GM21529 (cell line): ENCODE measurements around the gene COL3A1.

Experiments
- ATAC-seq: cut with Tn5 transposase; IDR thresholded peaks from one replicate; pipeline ENCODE4 v1.9.1; 2021; ENCODE audit not compliant: unreplicated experiment

The COL3A1 gene

DNA sequence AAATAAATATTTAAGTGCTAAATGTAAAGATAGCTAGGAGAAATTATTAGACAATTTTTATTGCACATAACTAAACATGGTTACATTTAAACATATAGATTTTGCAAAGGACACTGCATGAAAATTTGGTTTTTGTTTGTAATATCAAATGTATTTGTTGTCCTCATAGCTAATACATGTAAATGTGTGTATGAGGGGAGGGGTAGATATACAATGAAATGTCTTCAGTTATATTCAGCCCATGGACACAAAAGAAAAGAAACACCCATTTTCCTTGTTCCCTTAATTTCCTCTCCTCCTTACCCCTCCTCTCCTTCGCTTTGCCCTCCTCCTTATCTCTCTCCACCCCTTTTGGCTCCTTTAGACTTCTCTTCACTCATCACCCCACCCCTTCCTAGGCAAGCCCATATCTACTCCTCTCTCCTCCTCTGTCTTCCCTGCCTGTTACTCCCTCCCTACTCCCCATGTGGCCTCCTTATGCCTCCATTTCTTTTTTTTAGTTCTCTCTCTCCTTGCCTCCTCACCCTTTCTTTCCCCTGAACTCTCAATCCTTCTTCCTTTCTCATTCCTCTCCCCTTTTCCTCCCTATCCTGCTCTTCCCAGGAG lies 1.4 kb downstream of the COL3A1 start:
- ATAC-seq = no peak

DNA sequence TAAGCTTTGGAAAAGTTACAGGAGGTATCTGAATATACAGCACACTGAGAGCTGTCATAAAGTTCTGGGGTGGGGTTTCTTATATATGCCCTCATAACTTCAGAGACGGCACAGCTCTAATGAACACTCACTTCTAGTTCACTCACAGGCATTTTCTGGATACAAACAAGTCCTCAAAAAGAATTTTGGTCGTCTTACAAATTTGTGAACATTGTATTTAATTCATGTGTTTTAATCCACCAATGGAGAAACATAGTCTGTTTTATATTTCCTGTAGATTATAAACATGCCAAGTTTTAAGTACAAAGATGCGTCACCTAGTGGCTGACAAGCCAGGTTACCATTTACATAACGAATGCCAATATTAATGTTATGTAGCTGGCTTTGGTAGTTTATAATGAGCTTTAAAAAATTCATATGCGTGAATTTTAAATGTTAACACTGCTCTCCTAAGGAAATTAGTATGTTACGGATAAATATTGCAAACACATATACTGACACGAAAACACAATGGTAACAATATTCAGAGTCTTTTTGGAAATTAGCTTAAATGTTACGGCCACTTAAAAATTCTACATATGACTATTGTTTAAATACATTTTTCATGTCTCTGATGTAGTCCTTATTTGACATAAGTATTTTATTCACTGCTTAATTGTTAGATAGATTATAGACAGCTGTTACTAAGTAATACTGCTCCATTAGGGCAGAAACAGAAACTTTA lies 2.5 kb downstream of the COL3A1 start:
- ATAC-seq = no peak

DNA sequence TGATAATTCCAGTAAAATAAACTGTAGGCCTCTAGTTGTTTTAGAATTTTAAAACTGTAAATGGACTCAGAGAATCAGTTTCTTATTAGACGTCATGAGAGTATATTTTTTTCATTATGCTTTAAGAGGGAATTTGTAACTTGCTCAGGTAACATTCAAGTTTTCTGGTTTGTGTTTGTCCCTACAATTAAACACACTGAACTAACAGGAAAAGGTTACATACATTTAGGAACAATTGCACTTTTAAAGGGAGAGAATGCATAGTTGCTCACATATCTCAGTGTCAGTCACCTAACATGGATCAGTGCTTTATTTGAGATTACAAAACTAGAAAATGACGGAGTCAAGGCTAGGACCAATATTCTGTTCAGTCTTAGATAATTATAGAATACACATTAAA lies 3.1 kb downstream of the COL3A1 start:
- ATAC-seq = no peak

DNA sequence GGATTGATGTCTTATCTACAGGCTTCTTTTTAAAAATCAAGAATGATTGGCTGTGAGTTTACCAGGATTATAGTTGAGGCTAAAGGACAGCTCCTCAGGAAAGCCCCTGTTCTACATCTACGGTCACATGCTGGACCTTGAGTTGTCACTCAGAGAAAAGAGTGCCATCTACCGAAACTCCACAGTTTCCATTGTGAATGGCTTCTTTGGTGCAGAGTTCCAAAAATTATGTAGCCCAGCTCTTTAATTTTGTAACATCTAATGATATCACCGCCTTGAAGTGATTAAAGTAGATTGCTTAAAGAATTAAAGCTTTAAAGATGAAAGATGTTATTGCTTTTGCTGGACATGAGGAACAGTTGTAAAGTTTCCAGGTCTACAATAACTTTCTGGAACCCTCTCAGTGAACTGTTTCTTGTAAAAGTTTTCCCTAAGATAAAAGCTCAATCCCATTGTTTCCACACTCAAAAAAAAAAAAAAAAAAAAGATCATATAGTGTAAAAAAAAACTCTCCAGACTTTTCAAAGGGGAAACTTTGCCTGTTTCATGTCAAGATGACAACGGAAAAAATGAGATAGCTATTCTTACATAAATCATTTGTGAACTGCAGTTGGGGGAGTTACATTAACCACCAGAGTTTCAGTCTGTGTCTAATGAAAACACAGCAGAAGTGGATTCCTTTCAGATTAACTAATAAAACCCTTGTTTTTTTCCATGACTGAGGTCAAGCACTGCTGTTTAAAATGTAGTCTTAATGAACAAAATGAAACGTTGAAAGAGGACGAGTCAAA lies 4.3 kb downstream of the COL3A1 start:
- ATAC-seq = peak; percentile 90

DNA sequence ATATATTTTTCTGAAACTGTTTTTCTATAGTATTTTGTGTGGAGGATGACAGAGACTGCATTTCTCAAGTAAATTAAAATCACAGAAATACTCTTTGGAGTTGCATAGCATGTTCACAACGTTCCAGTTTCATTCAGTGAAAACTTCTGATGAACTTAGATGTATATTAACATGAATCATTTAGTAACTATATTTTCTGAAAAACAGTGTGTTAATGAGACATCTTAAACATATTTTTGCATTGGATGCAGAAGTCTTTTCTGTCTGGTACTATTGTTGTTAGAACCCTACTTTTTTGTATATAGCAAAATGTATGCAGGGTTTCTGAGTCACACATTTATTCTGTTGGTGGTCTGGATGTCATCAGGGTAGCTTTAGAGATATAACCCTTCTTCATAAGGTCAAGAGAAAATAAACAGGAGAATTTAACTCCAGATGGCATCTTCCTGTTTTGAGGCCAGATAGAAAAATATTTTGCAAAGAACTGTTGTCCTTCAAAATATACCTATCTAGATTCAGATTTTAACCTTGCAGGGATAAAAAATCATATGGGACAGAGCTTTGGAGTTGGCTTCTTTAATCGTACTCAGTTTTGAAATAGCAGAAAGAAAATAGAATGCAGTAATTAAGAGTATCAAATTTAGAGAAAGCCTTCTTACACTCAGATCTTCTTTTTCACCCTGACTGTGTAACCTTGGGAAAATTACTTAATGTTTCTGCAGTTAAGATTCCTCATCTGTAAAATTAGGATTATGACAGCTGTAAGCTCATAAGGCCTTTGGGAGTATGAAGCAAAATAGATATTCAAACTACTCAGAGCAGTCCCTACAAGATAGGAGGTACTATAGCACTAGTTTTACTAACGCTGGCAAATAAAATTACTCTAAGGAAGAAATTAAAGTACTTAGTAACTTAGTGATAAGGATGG lies 5.3 kb downstream of the COL3A1 start:
- peak; percentile 17 for ATAC-seq

DNA sequence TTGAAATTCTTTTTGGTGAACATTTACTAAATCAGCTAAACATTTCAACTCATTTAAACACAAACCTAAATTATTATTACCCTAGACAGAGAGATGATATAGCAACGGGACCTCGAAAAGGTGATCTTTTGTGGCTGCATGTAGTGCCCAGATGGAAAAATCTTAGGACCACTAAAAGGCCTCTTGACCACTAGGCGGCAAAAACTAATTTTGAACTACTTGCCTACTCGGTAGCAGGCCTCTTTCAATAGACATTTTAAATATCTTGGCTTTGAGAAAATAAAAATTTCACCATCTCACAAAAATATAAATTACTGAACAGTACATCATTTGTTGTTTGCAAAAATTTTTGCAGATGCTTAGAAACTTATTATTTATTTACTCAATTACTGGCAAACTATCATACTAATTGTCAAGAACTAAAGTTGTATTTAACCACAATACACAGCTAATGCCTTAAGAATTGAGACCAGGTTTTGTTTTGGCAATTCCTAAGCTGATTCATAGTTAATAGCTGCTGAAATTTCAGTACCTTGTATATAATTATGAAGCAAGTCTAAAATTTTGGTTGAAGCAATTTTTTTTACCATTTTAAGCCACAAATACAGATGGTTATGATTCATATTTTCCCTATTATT lies 9.4 kb downstream of the COL3A1 start:
- no peak for ATAC-seq

DNA sequence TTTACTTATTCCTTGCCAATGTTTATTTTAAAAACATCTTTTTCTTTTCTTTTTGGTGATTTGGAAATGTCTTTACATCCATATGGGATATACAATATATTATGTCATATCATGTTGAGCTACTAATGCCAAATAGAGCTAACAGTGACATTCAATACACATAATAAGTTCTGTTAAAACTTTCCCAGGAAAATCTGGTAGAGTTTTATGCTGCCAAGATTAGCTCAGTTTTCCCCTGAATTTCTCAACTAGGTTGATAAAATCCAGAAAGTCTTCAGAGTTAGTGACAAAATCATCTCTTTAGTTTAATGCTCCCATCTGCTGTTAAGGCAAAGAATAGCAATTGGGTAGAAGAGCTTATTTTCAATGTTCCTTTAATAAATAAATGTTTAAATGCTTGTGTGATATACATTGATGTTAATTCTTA lies 9.9 kb downstream of the COL3A1 start:
- ATAC-seq = no peak

DNA sequence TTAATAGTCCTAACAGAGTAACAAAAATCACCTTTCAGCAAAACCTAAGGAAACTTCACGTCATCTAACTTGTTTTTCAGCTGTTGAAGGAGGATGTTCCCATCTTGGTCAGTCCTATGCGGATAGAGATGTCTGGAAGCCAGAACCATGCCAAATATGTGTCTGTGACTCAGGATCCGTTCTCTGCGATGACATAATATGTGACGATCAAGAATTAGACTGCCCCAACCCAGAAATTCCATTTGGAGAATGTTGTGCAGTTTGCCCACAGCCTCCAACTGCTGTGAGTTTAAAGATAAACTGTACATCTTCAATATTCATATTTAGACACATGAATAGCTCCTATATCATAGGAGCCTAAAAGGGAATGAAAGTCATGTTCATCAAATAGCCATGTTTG lies 10.5 kb downstream of the COL3A1 start:
- no peak for ATAC-seq

DNA sequence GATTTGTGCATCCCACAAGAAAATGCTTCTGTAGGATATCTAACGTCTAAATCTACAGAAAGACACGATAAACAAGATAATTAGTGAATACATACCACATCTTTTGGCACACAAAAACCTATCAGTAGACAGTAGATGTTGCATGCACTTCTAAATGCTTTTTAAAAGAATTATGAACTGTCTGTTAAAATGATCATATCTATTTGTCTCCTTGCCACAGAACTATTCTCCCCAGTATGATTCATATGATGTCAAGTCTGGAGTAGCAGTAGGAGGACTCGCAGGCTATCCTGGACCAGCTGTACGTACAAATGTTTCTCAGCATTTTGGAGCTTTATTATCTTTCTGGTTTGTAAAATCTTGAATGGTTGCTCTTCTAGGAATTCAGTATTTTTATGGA lies 12.7 kb downstream of the COL3A1 start:
- no peak for ATAC-seq

DNA sequence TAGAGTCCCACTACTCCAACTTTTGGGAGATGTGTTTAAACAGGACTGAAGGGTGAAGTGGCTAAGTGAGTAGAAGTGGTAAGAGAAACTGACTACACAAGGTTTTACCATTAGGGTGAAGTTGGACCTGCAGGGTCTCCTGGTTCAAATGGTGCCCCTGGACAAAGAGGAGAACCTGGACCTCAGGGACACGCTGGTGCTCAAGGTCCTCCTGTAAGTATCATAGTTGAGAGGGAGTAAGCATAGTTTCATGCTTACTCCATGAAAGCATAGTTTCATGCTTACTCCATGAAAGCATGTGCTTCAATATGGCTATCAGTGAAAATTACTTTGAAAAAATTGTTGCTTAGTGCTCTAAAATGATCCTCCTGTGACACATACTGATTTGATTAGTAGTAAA lies 19.1 kb downstream of the COL3A1 start:
- ATAC-seq = no peak

DNA sequence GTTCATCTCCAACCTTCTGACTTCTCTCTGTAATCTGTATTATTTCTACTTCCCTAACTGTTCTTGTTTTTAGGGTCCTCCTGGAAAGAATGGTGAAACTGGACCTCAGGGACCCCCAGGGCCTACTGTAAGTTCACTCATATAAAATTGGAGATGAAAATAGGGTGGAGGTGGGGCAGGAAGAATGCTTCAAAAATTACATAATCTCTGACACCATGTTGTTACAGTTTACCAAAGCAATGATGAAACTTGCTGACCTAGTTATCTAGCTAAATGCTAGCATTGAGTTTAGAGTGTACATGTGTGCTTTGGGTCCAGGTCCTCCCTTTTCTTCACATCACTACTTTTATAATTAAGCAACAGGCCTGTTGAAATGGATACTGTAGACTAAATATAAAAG lies 23.1 kb downstream of the COL3A1 start:
- ATAC-seq = no peak

DNA sequence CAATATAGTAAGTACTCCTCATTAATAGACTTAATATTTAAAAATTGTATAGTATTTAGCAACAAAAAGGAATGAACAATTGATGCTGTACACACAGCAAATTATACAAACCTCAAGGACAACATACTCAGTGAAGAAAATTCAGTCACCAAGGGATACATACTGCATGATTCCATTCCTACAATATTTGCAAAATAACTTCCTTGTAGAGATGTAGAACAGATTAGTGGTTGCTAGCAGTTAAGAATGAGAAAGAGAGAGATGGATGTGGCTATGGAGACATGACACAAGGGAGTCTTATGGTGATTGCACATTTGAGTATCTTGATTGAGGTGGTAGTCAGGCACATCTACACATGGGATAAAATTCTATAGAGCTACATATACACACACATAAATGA lies 26.0 kb downstream of the COL3A1 start:
- ATAC-seq = no peak

DNA sequence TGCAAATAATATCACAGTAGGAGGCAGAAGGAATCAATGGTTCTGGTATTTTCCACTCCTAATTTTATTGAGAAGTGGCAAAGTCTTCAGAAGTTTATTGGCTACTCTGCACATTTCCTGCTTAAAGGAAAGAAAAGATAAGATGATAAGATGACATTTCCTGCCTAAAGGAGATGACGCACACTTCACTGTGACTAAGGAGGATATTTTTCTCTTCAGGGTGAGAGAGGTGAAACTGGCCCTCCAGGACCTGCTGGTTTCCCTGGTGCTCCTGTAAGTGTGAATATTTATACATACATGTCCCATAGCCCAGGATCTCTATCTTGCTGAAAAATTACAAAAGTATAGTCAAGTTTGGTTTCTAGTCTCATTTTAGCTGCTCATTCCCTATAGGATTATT lies 27.9 kb downstream of the COL3A1 start:
- ATAC-seq = no peak

DNA sequence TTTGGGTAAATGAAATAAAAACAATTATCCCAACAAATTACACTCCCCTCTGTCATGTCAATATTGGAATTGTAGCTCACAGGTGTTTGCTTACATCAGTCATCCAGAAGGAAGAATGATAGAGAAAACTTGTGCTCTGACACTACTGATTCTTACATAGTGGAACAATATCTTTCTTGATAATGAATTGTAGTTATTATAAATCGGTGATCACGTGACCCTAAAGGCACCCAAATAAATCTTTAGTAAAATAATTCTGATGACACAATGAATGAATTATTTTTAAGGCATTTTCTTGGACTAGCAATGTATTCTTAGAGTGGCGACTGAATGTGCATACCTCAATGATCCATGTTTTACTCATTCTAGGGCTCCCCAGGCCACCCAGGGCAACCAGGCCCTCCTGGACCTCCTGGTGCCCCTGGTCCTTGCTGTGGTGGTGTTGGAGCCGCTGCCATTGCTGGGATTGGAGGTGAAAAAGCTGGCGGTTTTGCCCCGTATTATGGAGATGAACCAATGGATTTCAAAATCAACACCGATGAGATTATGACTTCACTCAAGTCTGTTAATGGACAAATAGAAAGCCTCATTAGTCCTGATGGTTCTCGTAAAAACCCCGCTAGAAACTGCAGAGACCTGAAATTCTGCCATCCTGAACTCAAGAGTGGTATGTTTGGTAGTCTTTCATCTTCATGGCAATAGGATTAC lies 34.5 kb downstream of the COL3A1 start:
- ATAC-seq = no peak

DNA sequence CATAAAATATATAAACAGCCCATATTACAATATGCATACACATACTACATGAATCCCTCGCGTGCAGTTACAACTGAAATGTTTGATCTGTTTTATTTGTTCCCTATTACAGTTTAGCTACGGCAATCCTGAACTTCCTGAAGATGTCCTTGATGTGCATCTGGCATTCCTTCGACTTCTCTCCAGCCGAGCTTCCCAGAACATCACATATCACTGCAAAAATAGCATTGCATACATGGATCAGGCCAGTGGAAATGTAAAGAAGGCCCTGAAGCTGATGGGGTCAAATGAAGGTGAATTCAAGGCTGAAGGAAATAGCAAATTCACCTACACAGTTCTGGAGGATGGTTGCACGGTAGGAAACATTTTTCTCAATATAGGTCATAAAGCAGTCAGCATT lies 36.4 kb downstream of the COL3A1 start:
- no peak for ATAC-seq

DNA sequence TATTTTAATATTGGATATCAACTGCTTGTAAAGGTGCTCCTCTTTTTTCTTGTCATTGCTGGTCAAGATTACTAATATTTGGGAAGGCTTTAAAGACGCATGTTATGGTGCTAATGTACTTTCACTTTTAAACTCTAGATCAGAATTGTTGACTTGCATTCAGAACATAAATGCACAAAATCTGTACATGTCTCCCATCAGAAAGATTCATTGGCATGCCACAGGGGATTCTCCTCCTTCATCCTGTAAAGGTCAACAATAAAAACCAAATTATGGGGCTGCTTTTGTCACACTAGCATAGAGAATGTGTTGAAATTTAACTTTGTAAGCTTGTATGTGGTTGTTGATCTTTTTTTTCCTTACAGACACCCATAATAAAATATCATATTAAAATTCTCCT lies 38.2 kb downstream of the COL3A1 start:
- ATAC-seq = no peak

DNA sequence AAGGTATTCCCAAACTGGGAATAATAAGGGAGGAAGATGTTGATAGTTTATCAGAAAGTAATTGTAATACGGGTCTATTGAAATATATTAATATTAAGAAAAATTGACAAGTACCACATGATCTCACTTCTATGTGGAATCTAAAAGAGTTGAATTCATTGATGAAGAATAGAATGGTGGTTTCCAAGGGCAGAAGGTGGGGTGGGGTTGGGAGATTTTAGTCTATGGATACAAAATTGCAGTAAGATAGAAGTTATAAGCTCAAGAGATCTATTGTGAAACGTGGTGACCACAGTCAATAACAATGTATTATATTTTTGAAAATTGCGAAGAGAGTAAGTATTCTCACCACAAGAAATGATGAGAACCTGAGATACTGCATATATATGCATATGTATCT lies 38.9 kb downstream of the COL3A1 start:
- ATAC-seq = no peak

DNA sequence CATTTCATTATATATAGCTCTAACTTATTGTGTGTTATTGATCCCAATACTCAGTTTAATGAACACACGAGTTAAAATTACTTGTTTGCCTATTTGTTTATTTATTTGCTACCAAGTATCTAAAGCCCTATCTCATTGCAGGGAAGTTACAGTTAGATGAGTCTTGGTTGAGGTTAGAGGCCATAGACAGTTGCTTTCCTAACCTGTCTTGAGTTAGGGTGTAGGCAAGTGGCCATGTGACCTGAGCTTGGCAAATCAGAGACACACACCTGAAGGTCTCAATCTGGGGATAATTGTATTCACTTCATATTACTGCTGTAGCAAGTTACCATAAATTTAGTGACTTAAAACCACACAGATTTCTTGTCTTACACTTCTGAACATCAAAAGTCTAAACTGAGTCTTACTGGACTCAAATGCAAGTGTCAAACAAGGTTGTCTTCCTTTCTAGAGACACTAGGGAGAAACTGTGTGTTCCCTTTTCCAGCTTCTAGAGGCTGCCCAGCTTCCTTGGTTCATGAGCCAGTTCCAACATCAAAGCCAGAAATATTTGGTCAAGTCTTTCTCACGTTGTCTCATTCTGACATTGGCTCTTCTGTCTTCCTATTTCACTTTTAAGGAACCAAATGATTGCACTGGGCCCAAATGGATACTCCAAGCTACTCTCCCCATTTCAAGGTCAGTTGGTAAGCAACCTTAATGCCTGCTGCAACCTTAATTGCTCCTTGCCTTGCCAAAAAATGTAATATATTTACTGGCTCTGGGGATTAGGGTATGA lies 39.7 kb downstream of the COL3A1 start:
- ATAC-seq = no peak

DNA sequence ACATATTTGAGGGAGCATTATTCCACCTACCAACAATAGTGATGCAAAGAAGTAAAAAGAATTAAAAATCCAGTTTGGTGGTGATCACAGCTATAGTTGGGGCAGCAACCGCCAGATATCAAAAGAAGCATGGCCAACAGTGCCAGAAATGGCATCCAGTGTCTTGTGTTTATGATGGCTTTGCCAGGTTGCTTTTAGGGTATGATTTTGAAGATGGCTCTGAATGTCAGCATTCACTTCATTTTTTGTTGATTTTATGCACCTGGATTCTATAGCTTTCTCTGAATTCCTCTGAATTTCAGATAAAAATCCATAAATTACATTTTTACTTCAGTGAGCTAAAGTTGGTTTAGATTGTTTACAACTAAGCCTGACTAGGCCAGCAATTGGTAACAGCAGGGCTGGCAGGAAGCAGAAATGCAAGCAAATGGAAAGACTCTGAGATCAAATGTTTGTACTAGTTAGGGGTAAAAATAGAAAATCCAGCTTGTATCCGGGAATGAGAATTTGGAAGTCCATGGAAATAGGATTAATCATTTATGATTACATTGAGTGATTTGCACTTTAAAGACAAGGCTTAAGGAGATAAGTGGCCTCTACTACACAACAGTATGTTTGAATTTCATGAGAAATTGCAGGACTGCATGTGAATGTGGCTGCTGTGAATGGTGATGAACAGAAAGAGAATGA lies 40.4 kb downstream of the COL3A1 start:
- no peak for ATAC-seq
